Prostate gland (tissue), 2 donors: Measurements from ENCODE around the gene HSD17B8. TPM values are rescaled to one million over a fixed set of nuclear protein-coding genes. Genes with fewer than 3 reads are reported as not detected.
A peak's percentile ranks its signal among the peaks of the same experiment; 100 is the strongest.

Experiments
- DNase-seq: peaks from one replicate; pipeline ENCODE4 v3.0.0-alpha.2; 2019; ENCODE audit warnings: low spot score
- H3K27ac ChIP-seq, 2 donors: fragments of 200-600 bp; sonication (generic); 2 replicates each; pipeline ENCODE4 v1.5.1; 2017 to 2019
- H3K27me3 ChIP-seq: fragments of 200-600 bp; sonication (generic); replicated peaks from 2 replicates; pipeline ENCODE4 v1.5.1; 2019; ENCODE audit not compliant: insufficient read depth
- H3K36me3 ChIP-seq, 2 donors: fragments of 200-600 bp; sonication (generic); 1 replicate in 1 of 2; 2 replicates in 1 of 2; pipeline versions ENCODE4 v1.5.1 to v1.8.1; 2017 to 2019
- H3K4me1 ChIP-seq: fragments of 200-600 bp; sonication (generic); replicated peaks from 2 replicates; pipeline ENCODE4 v1.5.1; 2019
- H3K4me3 ChIP-seq, 2 donors: fragments of 200-600 bp; sonication (generic); 2 replicates each; pipeline ENCODE4 v1.5.1; 2017 to 2019
- H3K9me3 ChIP-seq: fragments of 200-600 bp; sonication (generic); 2 replicates; pipeline ENCODE4 v1.5.1; 2017
- POLR2A ChIP-seq: fragments of 450-650 bp; IDR thresholded peaks from one replicate; pipeline ENCODE4 v1.6.1; 2016; ENCODE audit warnings: antibody characterized with exemption, mild to moderate bottlenecking
- POLR2AphosphoS5 ChIP-seq: sonication (generic); formaldehyde crosslinking; IDR thresholded peaks from one replicate; pipeline ENCODE4 v1.6.1; 2017; ENCODE audit warnings: antibody characterized with exemption
- WGBS: methylation state at CpG from one replicate; pipeline ENCODE4 v1.1.5; 2018; 5-methylcytosine and 5-hydroxymethylcytosine counted together
- intact Hi-C: fragments of 100-400 bp; cut with DNase I; formaldehyde crosslinking; loops from one replicate; pipeline ENCODE4 v1.14.2; 2022
- total RNA-seq, 2 donors: library from RNA; depleted of rRNA; stranded (reverse); fragments of >200 nt; gene quantifications; one replicate each; pipeline ENCODE4 v1.1.0, GENCODE V29; 2016
- TF ChIP-seq, protein P1 (sequence below), 4 experiments: fragments of 200-600 bp in 2 of 4; fragments of 450-650 bp in 2 of 4; sonication (generic) in 2 of 4; IDR thresholded peaks; 1 replicate in 3 of 4; 2 replicates in 1 of 4; pipeline ENCODE4 v1.5.1; 2016 to 2019; ENCODE audit warnings: antibody characterized with exemption in 4 of 4, mild to moderate bottlenecking in 2 of 4, moderate library complexity in 2 of 4

HSD17B8 gene
- total RNA-seq, 2 donors from 2014 or later: 21.9 to 43.7 TPM

DNA sequence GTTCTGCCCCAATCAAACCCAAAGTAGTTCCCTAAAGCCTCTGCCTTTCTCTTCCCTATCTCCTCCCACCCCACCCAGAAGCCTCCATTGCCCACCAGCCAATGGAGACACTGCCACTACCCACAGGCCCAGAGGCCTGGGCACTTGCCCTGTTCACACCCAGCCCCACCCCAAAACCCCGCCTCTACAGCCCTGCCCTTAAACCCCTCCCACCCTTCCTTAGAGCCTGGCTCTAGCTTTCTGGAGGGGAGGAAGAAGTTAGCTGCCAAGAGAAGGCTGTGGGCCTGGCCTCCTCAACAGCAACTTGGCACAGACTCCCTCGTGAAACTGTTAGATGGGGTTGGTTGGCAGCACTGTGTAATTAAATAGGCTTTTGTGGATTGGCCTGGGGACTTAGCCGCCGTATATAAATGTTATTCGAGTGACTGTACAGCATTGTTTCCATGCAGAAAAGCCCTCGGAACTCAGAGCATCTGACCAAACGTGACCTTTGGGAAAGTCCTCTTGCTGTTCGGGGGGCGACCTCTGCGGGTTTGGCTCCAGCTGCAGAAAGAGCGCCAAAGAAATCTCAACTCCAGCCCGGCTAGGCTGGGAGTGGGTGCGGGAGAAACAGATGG is 43.6 kb upstream of the HSD17B8 start:
- Histone ChIP-seq H3K9me3 (no peaks in the 10 kb centered on the region), H3K27me3 (no peaks in the 10 kb centered on the region), H3K4me3 (peak overlapping the region in 1 of 2 donors; percentile 35), H3K36me3 (no peaks in the 10 kb centered on the region), H3K4me1 (no peaks in the 10 kb centered on the region), H3K27ac (peak overlapping the region; percentile 43 to 50)
- no peak for TF ChIP-seq POLR2A
- TF ChIP-seq POLR2AphosphoS5: peak; percentile 75
- TF ChIP-seq, protein P1, sequence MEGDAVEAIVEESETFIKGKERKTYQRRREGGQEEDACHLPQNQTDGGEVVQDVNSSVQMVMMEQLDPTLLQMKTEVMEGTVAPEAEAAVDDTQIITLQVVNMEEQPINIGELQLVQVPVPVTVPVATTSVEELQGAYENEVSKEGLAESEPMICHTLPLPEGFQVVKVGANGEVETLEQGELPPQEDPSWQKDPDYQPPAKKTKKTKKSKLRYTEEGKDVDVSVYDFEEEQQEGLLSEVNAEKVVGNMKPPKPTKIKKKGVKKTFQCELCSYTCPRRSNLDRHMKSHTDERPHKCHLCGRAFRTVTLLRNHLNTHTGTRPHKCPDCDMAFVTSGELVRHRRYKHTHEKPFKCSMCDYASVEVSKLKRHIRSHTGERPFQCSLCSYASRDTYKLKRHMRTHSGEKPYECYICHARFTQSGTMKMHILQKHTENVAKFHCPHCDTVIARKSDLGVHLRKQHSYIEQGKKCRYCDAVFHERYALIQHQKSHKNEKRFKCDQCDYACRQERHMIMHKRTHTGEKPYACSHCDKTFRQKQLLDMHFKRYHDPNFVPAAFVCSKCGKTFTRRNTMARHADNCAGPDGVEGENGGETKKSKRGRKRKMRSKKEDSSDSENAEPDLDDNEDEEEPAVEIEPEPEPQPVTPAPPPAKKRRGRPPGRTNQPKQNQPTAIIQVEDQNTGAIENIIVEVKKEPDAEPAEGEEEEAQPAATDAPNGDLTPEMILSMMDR (IDR thresholded peaks at IDR 0.05): no peak
- peak; percentile 84 for DNase-seq
- intact Hi-C loops: loop anchor here (1.0 to 5.0 kb wide), 2 partner anchors 36 to 87 kb away; no protein-coding TSS in a partner anchor
- 18% methylated on average over 13 of the region's 13 CpGs for WGBS

DNA sequence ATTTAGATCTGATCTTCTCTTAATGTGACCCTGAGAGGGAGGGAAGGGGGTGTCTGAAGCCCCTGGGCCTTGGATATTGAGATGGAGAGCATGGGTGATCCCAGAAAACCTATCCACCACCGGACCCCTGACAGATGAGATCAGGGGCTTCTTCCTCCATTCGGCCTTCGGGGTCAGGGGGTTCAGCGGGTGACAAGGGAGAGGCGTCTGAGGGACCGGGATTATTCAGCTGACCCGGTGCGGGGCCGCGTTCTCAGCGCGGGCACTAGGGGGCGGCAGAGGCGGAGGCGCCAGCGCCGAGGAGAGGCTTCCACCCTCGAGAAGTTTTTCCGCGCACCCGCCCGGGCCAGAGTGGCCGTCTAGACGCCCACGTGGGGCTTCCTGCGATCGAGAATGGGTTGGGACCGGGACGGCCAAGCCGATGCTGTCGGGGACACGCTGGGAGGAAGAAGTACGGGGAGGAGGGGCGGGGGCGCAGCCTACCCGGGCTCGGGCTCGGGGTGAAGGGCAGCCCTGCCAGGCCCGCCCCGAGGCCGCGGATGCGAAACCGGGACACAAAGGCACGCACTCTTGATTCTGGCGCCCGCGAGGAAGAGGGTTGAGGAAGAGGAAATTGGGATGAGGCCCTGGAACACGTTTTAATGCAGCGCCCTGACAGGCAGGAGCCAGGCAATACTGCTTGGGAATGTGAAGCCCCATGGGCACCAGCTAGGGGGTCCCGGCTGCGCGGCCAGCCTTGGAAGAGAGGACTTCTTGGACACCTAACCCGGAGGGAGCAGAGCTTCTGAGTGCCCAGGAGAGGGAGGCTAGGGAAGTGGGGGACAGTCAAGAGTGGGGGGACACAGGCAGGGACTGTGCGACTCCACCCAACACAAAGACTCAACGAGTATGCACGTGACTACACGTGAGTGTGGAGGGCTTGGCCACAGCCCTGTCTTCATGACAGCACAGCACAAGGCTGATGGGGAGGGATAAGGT is 42.8 kb upstream of the HSD17B8 start:
- 4% methylated on average over 55 of the region's 58 CpGs for WGBS
- H3K9me3 ChIP-seq: no peaks in the 10 kb centered on the region
- no peaks in the 10 kb centered on the region for H3K4me1 ChIP-seq
- H3K27ac ChIP-seq: peak overlapping the region; percentile 43 to 50
- TF ChIP-seq POLR2AphosphoS5: peak; percentile 13
- no peak for TF ChIP-seq POLR2A
- TF ChIP-seq, protein P1 (IDR thresholded peaks at IDR 0.05): peak; percentile 77 to 92 (median 82)
- no peaks in the 10 kb centered on the region for H3K36me3 ChIP-seq
- no peaks in the 10 kb centered on the region for H3K27me3 ChIP-seq
- DNase-seq: peak; percentile 46
- intact Hi-C loops: loop anchor here (1.0 to 5.0 kb wide), 2 partner anchors 36 to 87 kb away; no protein-coding TSS in a partner anchor
- H3K4me3 ChIP-seq: peak overlapping the region; percentile 30 to 35

DNA sequence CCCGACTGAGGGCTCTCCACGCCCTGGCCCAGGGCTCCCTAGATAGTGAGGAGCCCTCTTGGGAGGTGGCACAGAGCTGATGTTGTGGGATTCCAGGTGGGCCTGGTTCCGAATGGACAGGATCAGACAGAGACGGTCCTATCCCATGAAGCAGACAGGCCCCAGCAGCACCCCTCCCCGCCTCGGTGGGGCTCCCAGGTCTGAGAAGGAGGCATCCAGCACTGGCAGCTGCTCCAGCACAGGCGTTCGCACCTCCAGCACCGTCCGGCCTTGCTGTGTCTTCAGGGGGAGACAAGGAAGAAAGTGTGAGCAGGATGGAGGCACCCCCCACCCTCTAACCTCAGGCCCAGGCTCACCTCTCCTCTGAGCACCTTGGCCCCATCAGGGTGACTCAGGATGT is 40.9 kb upstream of the HSD17B8 start:
- H3K4me1 ChIP-seq: no peaks in the 10 kb centered on the region
- no peak for DNase-seq
- WGBS: 87% methylated on average over 10 of the region's 10 CpGs
- H3K27me3 ChIP-seq: no peaks in the 10 kb centered on the region
- no peak overlapping the region for H3K4me3 ChIP-seq
- intact Hi-C loops: loop anchor here (5.0 kb wide), 1 partner anchor 34 kb away; no protein-coding TSS in a partner anchor
- TF ChIP-seq, protein P1 (IDR thresholded peaks at IDR 0.05): no peak
- TF ChIP-seq POLR2AphosphoS5 (no peak), POLR2A (no peak)
- H3K9me3 ChIP-seq: no peaks in the 10 kb centered on the region
- H3K36me3 ChIP-seq: no peaks in the 10 kb centered on the region
- no peak overlapping the region for H3K27ac ChIP-seq

DNA sequence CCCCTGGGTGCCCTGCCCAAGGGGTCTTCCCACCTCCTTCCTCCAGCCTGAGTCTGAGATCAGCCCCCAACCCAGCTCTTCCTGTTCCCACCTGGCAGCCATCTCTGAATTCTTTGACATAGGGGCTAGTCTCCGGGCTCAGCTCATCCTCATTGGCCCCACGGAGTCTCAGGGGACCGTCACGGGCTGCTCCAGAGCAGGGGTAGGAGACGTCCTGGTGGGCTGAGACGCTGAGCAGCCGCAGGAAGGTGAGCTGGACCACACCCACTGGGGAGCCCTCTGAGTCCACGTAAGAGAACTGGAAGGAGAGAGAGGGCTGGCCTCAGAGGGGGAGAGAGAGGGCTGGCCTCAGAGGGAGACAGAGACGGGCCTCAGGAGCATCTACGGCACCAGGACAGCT is 40.3 kb upstream of the HSD17B8 start:
- H3K27me3 ChIP-seq: no peaks in the 10 kb centered on the region
- no peaks in the 10 kb centered on the region for H3K9me3 ChIP-seq
- no peak overlapping the region for H3K27ac ChIP-seq
- DNase-seq: no peak
- no peak for TF ChIP-seq POLR2A
- TF ChIP-seq POLR2AphosphoS5: no peak
- TF ChIP-seq, protein P1 (IDR thresholded peaks at IDR 0.05): no peak
- intact Hi-C loops: loop anchor here (5.0 kb wide), 1 partner anchor 33 kb away; no protein-coding TSS in a partner anchor
- no peaks in the 10 kb centered on the region for H3K4me1 ChIP-seq
- 61% methylated on average over 10 of the region's 10 CpGs for WGBS
- H3K36me3 ChIP-seq: no peaks in the 10 kb centered on the region
- H3K4me3 ChIP-seq: no peak overlapping the region
